ENCODE measurements around the gene PCDH7. TPM values are rescaled to one million over a fixed set of nuclear protein-coding genes. Genes with fewer than 3 reads are reported as not detected.

Gene PCDH7, protein sequence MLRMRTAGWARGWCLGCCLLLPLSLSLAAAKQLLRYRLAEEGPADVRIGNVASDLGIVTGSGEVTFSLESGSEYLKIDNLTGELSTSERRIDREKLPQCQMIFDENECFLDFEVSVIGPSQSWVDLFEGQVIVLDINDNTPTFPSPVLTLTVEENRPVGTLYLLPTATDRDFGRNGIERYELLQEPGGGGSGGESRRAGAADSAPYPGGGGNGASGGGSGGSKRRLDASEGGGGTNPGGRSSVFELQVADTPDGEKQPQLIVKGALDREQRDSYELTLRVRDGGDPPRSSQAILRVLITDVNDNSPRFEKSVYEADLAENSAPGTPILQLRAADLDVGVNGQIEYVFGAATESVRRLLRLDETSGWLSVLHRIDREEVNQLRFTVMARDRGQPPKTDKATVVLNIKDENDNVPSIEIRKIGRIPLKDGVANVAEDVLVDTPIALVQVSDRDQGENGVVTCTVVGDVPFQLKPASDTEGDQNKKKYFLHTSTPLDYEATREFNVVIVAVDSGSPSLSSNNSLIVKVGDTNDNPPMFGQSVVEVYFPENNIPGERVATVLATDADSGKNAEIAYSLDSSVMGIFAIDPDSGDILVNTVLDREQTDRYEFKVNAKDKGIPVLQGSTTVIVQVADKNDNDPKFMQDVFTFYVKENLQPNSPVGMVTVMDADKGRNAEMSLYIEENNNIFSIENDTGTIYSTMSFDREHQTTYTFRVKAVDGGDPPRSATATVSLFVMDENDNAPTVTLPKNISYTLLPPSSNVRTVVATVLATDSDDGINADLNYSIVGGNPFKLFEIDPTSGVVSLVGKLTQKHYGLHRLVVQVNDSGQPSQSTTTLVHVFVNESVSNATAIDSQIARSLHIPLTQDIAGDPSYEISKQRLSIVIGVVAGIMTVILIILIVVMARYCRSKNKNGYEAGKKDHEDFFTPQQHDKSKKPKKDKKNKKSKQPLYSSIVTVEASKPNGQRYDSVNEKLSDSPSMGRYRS (N-terminal part only)
- total RNA-seq = 1.5 TPM

DNA sequence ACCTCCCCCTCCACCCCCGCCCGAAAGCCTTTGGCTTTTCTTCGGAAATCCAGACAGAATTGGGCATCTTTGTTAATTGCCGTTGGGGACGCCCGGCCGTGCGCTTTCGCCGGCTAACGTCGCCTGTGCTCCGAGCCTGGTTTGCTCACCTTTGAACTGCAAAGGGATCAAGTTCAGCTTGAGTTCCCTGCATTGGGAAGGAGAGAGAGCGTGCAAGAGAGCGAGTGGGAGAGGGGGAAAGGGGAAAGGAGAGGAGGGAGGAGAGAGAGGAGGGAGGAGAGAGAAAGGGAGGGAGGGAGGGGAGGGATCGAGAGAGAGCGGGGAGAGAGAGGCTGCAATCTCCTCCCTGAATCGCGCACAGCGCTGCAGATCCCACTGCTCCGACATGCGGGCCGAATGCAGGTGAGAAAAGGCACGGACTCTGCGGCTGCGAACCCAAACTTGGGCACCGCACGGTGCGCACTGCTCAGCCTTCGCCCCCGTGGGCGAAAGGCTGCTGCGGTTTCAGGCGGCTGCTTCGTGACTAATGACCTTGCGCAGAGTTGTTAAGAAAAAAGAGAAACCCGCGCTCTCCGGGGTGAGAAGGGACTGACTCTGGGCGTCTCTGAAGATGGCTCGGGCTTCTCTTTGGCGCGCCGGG is at the start of gene PCDH7:
Gene PCDH7 (plus strand): TSS at position 349 of the 640 bp plus-strand sequence. CDS start 1,054 bp downstream, outside the sequence.
- DNase-seq (ENCODE audit: low spot score) = no peak
- peak; percentile 6 for ATAC-seq

DNA sequence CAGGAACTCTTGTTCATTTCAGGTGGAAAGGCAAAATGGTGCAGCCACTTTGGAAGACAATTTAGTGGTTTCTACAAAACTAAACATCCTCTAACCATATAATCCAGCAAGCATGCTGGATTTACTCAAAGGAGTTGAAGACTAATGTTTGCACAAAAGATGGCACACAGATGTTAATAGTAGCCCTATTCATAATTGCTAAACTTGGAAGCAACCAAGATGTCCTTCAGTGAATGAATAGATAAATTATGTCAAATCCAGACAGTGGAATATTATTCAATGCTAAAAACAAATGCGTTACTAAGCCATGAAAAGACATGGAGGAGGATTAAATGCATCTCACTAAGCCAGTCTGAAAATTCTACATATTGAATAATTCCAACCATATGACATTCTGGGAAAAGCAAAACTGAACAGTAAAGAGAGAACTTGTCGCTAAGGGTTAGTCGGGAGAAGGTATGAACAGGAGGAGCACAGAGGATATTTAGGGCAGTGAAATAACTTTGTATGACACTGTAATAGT is 48.2 kb upstream of the PCDH7 start:
- no peak for ATAC-seq
- no peak for DNase-seq (ENCODE audit: low spot score)

DNA sequence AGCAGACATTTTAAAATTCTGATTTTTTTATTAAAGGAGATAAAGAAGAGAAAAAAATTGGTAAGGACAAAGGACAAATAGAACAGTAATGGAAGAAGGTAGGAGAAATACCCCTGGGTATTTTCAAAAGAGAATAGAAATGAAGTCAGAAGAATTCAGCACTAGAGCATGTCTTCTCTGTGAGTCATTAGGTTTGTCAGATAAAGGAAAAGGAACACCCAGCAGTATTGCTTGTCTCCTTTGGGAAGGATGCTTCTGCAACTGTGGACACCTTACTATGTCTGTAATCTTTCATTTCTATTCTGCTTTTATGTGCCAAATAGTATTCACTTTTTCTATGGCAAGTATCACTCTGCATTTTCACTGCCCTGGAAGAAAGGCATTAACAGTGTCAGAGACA is 24.0 kb upstream of the PCDH7 start:
- no peak for ATAC-seq
- no peak for DNase-seq (ENCODE audit: low spot score)

DNA sequence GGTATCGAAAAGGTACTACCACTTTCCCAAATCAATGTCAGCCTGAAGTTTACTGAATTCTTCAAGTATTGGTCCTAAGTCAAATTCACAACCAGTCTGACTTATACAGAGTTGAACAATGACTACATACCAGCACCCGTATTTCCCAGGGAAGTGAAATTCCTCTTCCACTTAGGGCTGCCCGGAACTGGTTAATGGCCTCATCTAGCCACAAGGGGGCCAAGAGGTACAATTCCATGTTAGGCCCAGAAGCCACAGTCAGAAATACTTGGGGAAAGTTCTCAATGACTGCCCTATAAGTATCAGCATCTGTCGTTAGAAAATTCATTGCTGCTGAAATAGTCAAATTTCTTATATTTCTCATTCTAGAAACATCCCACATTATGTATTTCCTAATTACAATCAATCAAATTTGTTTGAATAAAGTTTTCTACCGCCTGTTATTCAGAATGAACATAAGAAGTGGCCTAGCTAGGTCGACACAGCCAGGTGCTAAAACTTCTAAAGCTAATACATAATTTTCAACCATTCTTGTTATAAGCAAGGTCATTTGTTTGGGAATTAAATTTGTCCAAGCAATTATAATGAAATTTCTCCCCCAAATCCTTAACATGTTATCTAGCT is 5.6 kb upstream of the PCDH7 start:
- ATAC-seq (peak; percentile 76), DNase-seq (ENCODE audit: low spot score) (no peak)

DNA sequence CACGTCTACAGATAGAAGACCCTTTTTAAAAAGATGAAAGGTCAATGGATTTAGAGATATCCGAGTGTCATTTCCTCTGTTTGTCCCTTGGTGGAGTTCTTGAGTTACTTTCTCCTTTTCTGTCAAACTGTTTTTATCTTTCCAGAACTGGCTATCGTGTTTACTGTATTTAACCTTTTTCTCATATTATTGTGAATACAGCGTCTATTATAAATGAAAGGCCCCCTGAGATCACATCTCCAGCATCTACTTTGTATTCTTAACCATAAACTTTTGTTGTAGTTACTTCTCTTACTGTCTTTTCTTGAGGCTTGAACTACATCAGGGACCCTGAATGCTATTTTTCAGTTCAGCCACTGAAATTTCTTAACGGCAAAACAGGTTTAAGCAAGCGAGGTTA is 4.0 kb upstream of the PCDH7 start:
- DNase-seq (ENCODE audit: low spot score) (no peak), ATAC-seq (no peak)

GRCh38 chr4:30716681-30717207 is 3.4 kb upstream of the PCDH7 start:
- ATAC-seq (no peak), DNase-seq (ENCODE audit: low spot score) (no peak)

DNA sequence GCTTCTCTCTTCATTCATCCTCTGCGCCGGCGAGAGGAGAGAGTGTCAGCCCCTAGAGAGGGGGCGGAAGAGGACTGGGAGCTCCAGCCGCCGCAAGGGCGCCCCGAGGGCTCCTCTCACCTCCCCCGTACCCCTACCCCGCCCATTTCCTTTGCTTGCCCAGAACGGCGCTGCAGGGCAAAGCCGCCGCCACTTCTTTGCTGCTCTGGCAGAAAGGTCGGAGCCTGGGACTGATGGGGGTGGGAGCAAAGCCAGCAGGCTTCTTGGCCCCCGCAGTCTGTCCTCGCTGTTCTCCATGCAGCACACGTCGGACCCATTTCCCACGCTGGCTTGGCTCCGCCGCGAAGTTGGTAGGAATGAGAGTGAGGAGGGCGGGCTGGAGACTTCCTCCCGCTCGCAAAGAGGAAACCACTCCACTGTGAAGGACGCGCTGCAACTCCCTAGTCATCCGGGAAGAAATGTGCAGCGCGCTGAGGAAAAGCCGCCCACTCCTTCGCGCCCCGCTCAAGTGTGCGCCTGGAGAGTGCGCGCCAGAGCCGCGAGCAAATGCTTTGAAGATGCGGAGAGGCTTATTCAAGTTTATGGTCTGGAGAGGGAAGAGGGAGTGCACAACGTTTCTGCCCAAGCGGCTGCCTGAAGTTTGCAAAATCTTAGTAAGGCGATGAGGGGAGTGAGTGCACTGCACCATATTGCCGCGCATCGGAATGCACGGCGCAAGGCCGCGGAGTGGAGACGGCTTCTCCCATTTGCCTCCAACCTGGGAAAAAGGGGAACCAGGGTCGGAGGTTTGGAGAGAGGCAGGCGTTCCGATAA is 2.8 kb upstream of the PCDH7 start:
- peak; percentile 47 for DNase-seq (ENCODE audit: low spot score)
- peak; percentile 40 for ATAC-seq

DNA sequence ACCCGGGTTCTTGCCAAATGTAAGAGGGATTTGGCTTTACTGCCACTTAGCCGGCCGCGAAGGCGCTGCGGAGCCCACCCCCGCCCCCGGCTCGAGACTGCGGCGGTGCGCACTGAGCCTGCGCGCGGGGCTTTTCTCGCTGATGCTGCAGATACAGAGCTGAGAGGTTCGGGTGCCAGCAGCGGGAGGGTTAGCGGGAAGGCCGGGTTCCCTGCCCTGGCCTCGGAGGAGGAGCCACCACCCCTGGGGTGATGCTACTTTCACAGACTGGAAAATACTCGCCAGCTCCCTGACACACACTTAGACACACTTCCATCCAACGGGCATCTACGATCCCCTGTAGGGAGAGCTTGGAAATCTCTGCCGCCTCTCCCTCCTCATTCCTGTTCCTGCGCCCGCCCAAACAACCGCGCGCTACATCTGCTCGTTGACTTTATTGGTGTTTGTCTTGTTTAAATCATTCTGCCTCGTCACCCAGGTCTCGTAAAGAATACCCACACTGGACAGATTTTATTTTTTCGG is 2.1 kb upstream of the PCDH7 start:
- DNase-seq (ENCODE audit: low spot score) (no peak), ATAC-seq (peak; percentile 23)

DNA sequence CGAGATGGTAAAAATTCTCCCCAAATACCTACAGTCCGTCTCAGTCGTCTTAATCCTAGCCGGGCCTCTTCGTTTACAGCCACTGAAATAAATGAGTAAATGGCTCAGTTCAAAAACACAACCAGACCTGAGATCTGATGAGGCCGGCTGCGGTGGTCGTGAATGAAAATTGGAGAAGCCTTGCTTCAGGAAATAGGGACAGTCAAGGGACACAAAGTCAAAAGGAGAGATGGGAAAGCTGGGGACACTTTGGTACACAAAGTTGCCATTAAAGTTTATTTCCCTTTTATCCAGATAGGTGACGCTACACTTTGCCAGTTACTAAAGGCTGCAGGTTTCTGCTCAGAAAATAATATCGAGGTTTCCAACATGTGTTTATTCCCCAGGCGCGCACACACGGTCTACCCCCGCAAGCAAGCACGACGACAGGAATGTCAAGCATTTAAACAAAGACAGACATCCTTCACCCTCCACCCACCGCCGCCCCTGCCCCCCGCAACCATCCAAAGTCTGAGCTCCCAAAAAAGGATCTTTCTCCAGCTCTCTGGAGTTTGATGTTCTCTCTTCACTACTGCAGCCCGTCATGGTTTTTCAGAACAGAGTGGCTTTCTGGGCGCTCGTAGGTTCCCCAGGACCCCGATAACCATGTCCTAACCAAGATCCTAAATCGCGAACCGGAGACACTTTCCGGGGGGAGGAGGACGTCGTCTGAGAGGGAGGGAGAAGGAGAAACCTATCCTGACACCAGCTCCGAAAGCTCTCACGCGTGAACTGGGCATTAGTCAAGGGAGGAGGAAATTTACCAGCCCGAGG is 1.3 kb upstream of the PCDH7 start:
- no peak for ATAC-seq

GRCh38 chr4:30719454-30720020 is 632 bp upstream of the PCDH7 start:
- DNase-seq (ENCODE audit: low spot score) (peak; percentile 45), ATAC-seq (peak; percentile 35)

More for the DNA sequence above, 1.3 kb upstream of the PCDH7 start:
- DNase-seq (ENCODE audit: low spot score) = no peak

DNA sequence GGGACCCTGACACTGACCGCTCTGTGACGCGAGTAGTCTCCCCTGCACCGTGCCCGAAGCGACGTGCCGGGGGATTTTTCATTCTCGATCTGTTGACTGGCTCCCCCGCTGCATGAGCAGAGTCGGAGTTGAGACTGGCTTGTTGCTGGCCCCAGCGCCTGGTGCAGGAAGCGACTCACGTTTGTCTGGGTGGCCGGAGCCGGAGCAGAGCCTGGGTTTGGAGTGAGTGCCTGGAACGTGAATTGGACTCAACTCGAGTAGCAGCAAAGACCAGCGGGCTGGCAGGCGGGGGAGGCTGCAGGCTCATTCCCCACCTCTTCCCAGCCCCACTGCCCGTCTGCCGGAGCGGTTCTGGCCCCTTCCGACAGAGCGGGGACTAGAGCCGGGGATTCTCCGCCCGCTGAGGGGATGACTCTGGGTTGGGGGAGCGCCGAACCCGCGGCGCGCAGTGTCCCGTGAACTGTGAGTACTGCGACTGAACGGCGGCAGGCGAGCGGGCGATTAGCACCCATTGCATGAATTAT is 554 bp downstream of the PCDH7 start:
- ATAC-seq (peak; percentile 16), DNase-seq (ENCODE audit: low spot score) (no peak)

DNA sequence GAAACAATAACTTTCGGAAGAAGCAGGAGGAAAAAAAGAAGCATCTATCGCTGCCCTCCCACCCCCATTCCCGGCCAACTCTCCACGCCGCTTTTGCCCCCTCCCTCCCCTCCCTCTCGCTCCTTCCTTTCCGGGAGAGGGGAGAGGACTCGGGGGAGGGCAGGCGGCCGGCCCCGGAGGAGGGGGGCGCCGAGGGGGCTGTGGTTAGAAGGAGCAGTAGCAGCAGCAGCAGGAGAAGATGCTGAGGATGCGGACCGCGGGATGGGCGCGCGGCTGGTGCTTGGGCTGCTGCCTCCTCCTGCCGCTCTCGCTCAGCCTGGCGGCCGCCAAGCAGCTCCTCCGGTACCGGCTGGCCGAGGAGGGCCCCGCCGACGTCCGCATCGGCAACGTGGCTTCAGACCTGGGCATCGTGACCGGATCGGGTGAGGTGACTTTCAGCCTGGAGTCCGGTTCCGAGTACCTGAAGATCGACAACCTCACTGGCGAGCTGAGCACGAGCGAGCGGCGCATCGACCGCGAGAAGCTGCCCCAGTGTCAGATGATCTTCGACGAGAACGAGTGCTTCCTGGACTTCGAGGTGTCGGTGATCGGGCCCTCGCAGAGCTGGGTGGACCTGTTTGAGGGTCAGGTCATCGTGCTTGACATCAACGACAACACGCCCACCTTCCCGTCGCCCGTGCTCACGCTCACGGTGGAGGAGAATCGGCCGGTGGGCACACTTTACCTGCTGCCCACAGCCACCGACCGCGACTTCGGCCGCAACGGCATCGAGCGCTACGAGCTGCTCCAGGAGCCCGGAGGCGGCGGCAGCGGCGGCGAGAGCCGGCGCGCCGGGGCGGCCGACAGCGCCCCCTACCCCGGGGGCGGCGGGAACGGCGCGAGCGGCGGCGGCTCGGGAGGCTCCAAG is 1.3 kb downstream of the PCDH7 start:
- no peak for DNase-seq (ENCODE audit: low spot score)
- ATAC-seq = peak; percentile 45

- no peak for ATAC-seq
- no peak for DNase-seq (ENCODE audit: low spot score)
Observed at GRCh38 chr4:30722092-30722358, 1.9 kb downstream of the PCDH7 start.

DNA sequence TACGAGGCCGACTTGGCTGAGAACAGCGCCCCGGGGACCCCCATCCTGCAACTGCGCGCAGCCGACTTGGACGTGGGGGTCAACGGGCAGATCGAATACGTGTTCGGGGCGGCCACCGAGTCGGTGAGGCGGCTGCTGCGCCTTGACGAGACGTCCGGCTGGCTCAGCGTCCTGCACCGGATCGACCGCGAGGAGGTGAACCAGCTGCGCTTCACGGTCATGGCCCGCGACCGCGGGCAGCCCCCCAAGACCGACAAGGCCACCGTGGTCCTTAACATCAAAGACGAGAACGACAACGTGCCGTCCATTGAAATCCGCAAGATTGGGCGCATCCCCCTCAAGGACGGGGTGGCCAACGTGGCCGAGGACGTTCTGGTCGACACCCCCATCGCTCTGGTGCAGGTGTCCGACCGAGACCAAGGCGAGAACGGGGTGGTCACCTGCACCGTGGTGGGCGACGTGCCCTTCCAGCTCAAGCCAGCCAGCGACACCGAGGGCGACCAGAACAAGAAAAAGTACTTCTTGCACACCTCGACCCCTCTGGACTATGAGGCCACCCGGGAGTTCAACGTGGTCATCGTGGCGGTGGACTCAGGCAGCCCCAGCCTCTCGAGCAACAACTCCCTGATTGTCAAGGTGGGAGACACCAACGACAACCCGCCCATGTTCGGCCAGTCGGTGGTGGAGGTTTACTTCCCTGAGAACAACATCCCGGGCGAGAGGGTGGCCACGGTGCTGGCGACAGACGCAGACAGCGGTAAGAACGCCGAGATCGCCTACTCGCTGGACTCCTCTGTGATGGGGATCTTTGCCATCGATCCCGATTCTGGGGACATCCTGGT is 2.4 kb downstream of the PCDH7 start:
- ATAC-seq (no peak), DNase-seq (ENCODE audit: low spot score) (peak; percentile 45)

DNA sequence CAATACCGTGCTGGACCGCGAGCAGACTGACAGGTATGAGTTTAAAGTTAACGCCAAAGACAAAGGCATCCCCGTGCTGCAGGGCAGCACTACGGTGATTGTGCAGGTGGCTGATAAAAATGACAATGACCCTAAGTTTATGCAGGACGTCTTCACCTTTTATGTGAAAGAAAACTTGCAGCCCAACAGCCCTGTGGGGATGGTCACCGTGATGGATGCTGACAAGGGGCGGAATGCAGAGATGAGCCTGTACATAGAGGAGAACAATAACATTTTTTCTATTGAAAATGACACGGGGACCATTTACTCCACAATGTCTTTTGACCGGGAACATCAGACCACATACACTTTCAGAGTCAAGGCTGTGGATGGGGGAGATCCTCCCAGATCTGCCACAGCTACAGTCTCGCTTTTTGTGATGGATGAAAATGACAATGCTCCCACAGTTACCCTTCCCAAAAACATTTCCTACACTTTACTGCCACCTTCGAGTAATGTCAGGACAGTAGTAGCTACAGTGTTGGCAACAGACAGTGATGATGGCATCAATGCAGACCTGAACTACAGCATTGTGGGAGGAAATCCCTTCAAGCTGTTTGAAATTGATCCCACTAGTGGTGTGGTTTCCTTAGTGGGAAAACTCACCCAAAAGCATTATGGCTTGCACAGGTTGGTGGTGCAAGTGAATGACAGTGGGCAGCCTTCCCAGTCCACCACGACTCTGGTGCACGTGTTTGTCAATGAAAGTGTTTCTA is 3.2 kb downstream of the PCDH7 start:
- no peak for ATAC-seq

More for the DNA sequence above, 3.2 kb downstream of the PCDH7 start:
- no peak for DNase-seq (ENCODE audit: low spot score)
